Measurements from ENCODE around the gene DNAAF6. TPM values are rescaled to one million over a fixed set of nuclear protein-coding genes. Genes with fewer than 3 reads are reported as not detected.
"Not testable (repeated sequence)": the region's sequence is repeated elsewhere in the genome, so short reads cannot be mapped to it uniquely, and the experiment has no call there.

The DNAAF6 gene
- total RNA-seq, 1 donor from 2014 or later, result 2.0 TPM

DNA sequence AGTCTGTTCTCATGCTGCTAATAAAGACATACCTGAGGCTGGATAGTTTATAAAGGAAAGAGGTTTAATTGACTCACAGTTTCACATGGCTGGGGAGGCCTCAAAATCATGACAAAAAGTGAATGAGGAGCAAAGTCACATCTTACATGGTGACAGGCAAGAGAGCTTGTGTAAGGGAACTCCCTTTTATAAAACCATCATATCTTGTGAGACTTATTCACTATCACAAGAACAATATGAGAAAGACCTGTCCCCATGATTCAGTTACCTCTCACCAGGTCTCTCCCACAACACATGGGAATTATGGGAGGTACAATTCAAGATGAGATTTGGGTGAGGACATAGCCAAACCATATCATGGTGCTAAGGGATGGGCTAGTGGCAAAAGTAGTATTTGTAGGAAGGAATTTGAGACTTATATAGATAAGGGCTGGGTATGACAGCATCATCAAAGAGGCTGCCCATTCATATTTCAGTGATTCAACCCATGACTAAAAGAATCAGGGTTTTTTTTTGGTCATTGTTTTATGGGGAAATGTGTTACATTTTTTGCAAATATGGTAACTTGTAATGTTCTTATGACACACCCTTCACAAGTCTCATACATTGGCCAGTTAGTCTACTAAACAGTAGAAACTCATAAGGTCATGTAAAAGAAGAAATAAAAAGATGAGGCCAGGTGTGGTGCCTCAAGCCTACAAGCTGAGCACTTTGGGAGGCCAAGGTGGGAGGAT lies 34.9 kb upstream of the DNAAF6 start:
- Histone ChIP-seq H3K27me3 (ENCODE audit: low read depth) (no peaks in the 10 kb centered on the region), H3K27ac (no peak overlapping the region), H3K36me3 (no peaks in the 10 kb centered on the region), H3K9me3 (no peaks in the 10 kb centered on the region), H3K4me1 (no peaks in the 10 kb centered on the region), H3K4me3 (no peak overlapping the region)
- TF ChIP-seq, protein P1, sequence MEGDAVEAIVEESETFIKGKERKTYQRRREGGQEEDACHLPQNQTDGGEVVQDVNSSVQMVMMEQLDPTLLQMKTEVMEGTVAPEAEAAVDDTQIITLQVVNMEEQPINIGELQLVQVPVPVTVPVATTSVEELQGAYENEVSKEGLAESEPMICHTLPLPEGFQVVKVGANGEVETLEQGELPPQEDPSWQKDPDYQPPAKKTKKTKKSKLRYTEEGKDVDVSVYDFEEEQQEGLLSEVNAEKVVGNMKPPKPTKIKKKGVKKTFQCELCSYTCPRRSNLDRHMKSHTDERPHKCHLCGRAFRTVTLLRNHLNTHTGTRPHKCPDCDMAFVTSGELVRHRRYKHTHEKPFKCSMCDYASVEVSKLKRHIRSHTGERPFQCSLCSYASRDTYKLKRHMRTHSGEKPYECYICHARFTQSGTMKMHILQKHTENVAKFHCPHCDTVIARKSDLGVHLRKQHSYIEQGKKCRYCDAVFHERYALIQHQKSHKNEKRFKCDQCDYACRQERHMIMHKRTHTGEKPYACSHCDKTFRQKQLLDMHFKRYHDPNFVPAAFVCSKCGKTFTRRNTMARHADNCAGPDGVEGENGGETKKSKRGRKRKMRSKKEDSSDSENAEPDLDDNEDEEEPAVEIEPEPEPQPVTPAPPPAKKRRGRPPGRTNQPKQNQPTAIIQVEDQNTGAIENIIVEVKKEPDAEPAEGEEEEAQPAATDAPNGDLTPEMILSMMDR (IDR thresholded peaks at IDR 0.05), result no peak
- intact Hi-C loops (cut with DNase I), result no loop called here
- no peak for DNase-seq
- no peak for ATAC-seq

DNA sequence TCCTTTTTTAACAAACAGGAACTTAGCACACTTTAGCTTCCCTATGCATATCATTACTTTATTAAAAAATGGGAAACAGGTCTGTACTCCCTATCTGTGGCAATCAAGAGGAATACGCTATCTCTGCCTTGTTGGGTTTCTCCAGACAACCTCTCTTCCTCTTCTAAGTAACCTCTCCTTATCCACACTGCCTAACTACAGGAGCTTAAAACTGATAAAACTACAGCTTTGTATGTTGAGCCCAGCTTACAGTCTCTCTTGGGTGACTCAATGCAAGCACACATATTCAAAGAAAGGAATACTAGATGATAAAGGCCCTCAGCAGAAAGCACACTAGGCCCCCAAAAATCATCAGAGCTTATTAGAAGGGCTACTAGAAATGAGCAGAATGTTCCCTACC lies 9.1 kb upstream of the DNAAF6 start:
- Histone ChIP-seq H3K4me3 (no peak overlapping the region), H3K9me3 (no peaks in the 10 kb centered on the region), H3K27me3 (ENCODE audit: low read depth) (no peaks in the 10 kb centered on the region), H3K27ac (no peak overlapping the region), H3K36me3 (no peaks in the 10 kb centered on the region), H3K4me1 (no peaks in the 10 kb centered on the region)
- no peak for ATAC-seq
- intact Hi-C loops (cut with DNase I), result no loop called here
- TF ChIP-seq, protein P1 (IDR thresholded peaks at IDR 0.05), result no peak
- DNase-seq, result no peak

DNA sequence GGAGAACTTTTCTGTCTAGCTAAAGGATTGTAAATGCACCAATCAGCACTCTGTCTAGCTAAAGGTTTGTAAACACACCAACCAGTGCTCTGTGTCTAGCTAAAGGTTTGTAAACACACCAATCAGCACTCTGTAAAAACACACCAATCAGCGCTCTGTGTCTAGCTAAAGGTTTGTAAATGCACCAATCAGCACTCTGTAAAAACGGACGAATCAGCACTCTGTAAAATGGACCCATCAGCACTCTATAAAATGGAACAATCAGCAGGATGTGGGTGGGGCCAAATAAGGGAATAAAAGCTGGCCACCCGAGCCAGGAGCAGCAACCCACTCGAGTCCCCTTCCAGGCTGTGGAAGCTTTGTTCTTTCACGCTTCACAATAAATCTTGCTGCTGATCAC lies 8.3 kb upstream of the DNAAF6 start:
- H3K4me3 ChIP-seq; H3K27ac ChIP-seq; DNase-seq; H3K27me3 ChIP-seq (ENCODE audit: low read depth); intact Hi-C loops (cut with DNase I); H3K4me1 ChIP-seq; H3K36me3 ChIP-seq; ATAC-seq; H3K9me3 ChIP-seq: not testable (repeated sequence)

GRCh38 chrX:107199491-107199890 lies 6.9 kb upstream of the DNAAF6 start:
- H3K27ac ChIP-seq, result no peak overlapping the region
- no peak for DNase-seq
- intact Hi-C loops (cut with DNase I), result no loop called here
- H3K4me1 ChIP-seq, result no peaks in the 10 kb centered on the region
- TF ChIP-seq, protein P1 (IDR thresholded peaks at IDR 0.05), result no peak
- no peak overlapping the region for H3K4me3 ChIP-seq
- ATAC-seq, result no peak
- H3K9me3 ChIP-seq, result no peaks in the 10 kb centered on the region
- H3K27me3 ChIP-seq (ENCODE audit: low read depth), result no peaks in the 10 kb centered on the region
- no peaks in the 10 kb centered on the region for H3K36me3 ChIP-seq

DNA sequence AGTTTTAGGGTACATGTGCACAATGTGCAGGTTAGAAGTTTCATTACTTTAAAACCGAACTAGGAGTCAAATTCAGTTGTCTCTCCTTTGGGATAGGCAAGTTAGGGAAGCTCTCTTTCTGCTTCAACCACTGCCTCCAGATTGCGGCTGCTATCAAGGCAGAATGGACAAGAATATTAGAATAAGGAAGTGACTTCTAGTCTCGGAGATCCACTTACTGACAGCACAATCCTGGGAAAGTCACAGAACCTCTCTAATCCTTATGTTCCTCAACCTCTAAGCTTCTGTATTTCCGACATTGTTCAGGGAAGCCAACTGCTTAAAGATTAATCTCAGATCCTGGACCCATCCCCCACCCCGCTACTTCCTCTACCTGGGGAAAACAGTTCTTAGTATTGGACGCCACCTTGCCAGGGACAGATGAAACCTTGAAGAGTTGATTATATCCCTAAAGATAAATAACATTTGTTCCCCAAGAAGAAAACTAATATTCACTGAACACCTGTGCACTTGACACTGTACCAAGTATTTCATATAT lies 2.3 kb upstream of the DNAAF6 start:
- TF ChIP-seq, protein P1 (IDR thresholded peaks at IDR 0.05), result no peak
- no peaks in the 10 kb centered on the region for H3K9me3 ChIP-seq
- no peaks in the 10 kb centered on the region for H3K27me3 ChIP-seq (ENCODE audit: low read depth)
- H3K36me3 ChIP-seq, result no peaks in the 10 kb centered on the region
- no peak for ATAC-seq
- intact Hi-C loops (cut with DNase I), result no loop called here
- no peak for DNase-seq
- H3K27ac ChIP-seq, result no peak overlapping the region
- H3K4me1 ChIP-seq, result no peaks in the 10 kb centered on the region
- H3K4me3 ChIP-seq, result no peak overlapping the region

- Histone ChIP-seq H3K4me3 (no peak overlapping the region), H3K27ac (no peak overlapping the region), H3K36me3 (no peaks in the 10 kb centered on the region), H3K9me3 (no peaks in the 10 kb centered on the region), H3K4me1 (no peaks in the 10 kb centered on the region), H3K27me3 (ENCODE audit: low read depth) (no peaks in the 10 kb centered on the region)
- DNase-seq, result no peak
- TF ChIP-seq, protein P1 (IDR thresholded peaks at IDR 0.05), result no peak
- intact Hi-C loops (cut with DNase I), result no loop called here
- ATAC-seq, result no peak
Measured at GRCh38 chrX:107206697-107207065, 270 bp downstream of the DNAAF6 start.
